Measurements from ENCODE around the gene KHDC1L.
"Not testable (repeated sequence)": the region's sequence is repeated elsewhere in the genome, so short reads cannot be mapped to it uniquely, and the experiment has no call there.

KHDC1L gene

DNA sequence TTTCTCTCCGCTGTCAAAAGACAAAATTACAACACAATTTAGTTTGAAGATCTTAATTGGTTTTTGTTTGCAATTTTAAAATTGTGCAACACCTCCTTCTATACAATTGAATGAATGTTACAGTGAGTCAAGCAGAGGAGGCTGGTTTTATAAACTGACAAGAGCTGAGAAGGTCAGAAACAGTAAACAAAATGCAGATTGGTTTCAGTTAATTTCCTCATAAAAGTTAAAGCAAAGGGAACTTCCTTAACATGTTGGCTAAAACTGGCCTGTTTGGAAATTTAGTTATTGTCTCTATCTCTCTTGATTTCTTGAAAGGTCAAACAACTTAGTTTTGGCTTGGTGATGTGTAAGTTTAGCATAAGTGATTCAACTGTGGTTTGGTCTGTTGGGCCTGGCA, 22.2 kb downstream of the KHDC1L start:
- DNase-seq, result no peak

DNA sequence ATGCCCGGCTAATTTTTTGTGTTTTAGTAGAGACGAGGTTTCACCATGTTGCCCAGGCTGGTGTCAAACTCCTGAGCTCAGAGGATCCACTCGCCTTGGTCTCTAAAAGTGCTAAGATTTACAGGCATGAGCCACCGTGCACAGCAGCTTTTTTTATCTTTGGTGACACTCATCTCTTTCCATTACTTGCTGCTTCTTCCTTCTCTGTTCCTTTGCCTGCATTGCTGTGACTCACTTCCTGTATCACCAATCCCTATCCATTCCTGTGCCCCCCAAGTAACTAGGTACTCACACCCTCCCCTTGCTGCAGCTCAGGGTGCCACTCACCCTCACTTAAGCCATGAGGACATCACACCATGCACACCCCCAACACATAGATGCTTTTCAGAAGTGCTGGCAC, 24.6 kb downstream of the KHDC1L start:
- no peak for DNase-seq

DNA sequence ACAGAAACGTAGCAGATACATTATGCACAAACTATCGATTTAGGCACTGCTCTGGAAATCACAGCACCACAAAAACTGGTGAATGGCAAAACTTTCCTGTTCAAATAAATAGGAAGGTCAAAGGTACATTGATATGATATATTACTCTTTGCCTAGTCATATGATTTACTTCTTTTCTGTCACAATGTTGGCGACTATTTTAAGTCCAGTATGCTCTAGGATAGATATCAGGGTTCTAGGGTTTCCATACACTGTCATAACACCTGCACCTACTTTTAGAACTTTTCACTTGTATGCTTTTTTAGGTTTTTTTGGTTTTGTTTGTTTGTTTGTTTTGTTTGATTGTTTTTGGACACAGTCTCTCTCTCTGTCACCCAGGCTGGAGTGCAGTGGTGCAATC, 25.0 kb downstream of the KHDC1L start:
- DNase-seq, result no peak

DNA sequence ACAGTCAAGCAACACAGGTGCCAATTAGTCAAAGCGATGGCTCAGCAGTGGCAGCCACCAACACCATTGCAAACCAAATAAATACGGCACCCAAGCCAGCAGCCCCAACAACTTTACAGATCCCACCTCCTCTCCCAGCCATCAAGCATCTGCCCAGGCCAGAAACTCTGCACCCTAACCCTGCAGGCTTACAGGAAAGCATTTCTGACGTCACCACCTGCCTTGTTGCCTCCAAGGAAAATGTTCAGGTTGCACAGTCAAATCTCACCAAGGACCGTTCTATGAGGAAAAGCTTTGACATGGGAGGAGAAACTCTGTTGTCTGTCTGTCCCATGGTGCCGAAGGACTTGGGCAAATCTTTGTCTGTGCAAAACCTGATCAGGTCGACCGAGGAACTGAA, 30.6 kb downstream of the KHDC1L start:
- no peak for DNase-seq

DNA sequence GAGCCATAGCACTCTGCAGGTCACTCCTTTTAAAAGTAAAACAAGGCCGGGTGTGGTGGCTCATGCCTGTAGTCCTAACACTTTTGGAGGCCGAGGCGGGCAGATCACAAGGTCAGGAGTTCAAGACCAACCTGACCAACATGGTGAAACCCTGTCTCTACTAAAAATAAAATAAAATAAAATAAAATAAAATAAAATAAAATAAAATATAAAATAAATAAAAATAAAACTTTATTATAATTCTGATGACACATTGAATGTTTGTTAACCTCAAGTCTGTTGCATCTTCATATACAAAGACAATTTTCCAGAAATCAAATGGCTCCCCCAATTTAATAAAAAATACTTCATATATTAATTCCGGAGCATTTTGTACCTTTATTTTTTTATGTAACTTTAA, 32.0 kb downstream of the KHDC1L start:
- DNase-seq, result not testable (repeated sequence)

DNA sequence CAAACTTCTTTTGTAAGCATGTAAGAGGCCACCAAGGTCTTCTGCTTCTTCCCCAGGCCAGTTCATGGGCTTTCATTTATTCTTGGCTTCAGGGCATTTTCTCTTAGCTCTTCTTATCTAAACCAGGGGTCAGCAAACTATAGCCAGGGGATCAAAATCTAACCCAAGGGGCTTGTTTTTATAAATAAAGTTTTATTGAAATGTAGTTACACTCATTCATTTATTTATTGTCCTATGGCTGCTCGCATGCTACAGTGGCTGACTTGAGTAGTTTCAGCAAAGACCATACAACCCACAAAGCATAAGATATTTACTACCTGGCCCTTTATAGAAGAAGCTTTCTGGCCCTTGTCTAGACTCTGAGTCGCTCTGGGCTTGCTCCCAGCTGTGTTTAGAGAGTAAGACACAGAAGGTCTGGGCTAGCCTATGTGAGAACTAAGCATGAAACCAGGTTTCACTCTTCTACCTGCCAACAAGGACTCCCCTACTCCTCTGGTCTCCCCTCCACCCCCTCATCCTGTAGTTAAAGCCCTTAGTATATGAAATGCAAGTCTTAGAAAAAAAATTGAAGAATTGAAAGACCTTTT, 43.2 kb downstream of the KHDC1L start:
- no peak for DNase-seq

DNA sequence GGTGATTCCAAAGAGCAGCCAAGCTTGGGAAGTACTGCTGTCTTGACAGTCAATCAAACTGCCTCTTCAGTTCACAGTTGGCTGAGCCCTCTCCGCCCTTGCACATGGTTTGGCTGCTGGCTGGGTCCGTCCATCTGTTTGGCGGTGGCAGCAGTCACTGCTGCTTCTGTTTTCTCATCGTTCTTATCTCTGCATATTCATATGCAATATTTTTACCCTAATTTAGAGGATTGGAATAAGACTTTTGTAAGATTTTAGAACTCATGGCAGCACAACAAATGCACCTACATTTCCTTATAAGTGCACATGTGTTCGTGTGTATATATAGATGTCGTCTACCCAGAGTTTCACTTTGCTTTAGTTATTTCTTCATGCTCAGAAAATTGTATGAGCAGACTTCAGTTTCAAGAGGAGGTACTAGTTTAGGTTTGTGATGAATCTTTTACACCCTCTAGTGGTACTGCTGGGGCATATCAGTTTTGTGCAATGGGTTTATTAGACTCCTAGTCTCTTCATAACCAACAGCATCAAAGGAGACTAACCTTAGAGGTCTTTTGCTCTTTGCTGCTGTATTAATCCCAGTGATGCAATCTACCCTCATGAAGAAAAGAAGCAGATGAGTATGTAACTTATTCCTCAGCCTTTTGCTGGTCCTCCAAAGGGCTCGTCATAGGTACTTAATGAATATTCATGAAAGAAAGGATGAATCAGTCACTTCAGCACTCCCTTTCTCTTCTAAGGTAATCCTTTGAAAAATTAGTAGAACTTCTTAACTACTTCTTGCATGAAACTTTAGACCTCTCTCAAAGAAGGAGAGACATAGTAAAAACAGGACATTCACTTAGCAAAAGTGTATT, 44.3 kb downstream of the KHDC1L start:
- no peak for DNase-seq

DNA sequence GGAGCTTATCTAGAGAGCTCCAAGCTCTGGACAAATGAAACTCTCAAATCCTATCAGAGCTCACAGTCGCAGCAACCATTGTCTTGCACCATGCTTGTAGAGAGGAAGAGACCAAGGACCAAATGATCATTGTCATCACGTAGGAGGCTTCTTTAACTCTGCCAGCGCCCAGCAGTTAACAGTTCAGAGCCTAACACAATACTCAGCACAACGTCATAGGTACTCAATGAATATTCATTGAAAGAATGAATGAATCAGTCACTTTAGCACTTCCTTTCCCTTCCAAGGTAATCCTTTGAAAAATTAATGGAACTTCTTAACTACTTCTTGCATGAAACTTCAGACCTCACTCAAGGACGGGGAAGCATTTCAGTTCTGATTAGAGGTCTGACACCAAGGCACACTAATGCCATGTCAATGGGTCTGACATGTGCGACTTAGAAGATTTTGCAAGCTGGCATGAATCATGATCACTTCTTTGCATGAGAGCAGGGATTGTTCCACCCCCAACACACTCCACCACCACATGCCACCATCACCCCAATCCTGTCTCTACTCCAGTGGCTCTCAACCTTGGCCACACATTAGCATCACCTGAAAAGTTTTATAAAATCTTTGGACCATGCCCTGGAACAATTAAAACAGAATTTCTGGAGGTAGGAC, 45.1 kb downstream of the KHDC1L start:
- DNase-seq, result no peak

DNA sequence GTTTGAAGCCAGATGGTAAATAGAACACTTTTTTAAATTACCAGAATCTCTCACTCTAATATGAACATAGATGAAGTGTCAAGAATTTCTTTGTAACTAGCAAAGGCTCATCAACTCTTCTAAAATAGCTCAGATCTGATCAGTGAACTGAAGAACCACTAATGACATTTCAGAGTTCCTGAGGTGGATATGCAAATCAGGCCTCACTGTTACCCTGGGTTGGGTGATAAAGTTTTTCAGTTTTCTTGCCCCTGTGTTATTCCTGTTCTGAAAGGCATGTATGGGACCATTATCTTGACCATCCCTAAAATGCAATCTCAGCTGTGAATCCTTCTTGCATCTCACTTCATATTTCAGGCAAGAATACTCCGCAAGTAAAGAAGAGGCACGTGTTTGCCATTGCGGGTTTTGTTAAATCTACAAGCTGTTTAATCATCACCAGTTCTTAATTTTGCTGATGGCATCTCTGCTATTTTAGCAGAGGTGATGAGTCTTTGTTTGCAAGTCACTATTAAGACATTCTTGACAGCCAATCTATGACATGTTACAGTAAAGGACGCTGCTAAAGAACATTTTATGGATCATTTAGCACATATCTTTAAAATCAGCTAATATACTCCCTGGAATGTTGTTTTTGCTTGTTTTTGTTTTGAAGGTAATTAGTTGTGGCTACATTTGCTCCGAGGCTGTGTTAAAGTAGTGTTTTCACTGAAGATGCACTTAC, 47.9 kb downstream of the KHDC1L start:
- DNase-seq, result no peak

DNA sequence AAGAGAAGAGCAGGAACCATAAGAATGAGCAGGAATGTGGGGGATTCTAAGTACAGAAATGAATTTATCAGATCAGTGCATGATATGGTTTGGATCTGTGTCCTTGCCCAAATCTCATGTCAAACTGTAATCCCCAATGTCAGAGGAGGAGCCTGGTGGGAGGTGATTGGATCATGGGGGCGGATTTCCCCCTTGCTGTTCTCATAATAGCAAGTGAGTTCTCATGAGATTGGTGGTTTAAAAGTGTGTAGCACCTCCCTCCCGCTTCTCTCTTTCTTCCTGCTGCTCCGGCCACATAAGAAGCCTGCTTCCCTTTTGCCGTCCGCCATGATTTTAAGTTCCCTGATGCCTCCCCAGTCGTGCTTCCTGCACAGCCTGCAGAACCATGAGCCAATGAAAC, 49.2 kb downstream of the KHDC1L start:
- DNase-seq, result no peak

DNA sequence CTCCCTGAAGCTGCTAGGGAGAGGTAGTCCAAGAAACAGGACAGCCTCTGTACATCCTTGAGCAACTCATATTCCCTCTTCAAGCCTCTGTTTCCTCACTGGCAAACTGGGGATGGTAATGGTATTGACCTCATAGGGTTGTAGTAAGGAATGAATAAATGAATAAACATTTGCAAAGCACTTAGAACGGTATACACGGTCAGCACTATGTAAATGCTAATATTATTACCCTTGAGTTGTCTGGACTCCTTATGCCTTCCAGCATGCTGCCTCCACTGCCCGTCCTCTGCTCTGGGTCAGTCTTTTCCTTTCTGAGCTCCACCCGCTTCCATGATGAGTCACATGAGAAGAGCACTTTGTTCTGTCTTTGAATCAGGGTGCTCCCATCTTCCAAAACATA, 50.6 kb downstream of the KHDC1L start:
- DNase-seq, result no peak

Data from stimulated activated CD4-positive, alpha-beta T cell treated with anti-CD3 and anti-CD28 coated beads, Interleukin-4, amount 100 ng/mL, for 1 hour (primary cell).